Endothelial cell of umbilical vein (primary cell): ENCODE results near the gene GAPDH. TPM values are rescaled to one million over a fixed set of nuclear protein-coding genes. Genes with fewer than 3 reads are reported as not detected.

Experiments used
- BruUV-seq: library from RNA; stranded (reverse); fragments of 400-500 nt; replicated peaks from 2 replicates; lab custom pipeline; 2021; lab: Mats Ljungman, UMichigan
- CTCF ChIA-PET: fragments of 300-600, 350-600 bp; sonication (Branson Sonifier 250); formaldehyde crosslinking; loops from one replicate; lab custom pipeline; 2021; ENCODE audit warnings: antibody characterized with exemption, inconsistent platforms; lab: Charles Lee
- POLR2A ChIA-PET: fragments of 300-600, 350-600 bp; sonication (Branson Sonifier 250); formaldehyde crosslinking; loops from one replicate; lab custom pipeline; 2021; ENCODE audit warnings: antibody characterized with exemption, inconsistent platforms; lab: Charles Lee
- DNase-seq: peaks from one replicate; pipeline ENCODE4 v3.0.0-alpha.2; 2011; ENCODE audit warnings: low read depth, low spot score
- FAIRE-seq: peaks from 2 replicates; lab custom pipeline; 2011; peaks lifted over from hg19 to GRCh38; lab: Jason Lieb, UNC
- H2AFZ ChIP-seq: 2 replicates; pipeline ENCODE4 v1.6.0; 2012; ENCODE audit warnings: low read depth, low read length, control low read depth, inconsistent platforms
- H3K27ac ChIP-seq: 2 replicates; pipeline ENCODE4 v1.5.1; 2011; ENCODE audit warnings: low read depth, mild to moderate bottlenecking, control low read depth, low read length, moderate library complexity; ENCODE audit not compliant: insufficient read depth
- H3K27me3 ChIP-seq, 2 experiments: 2 replicates each; pipeline versions ENCODE4 v1.6.0 to v1.6.1; 2011; ENCODE audit warnings: low read length in 2 of 2, mixed read lengths in 1 of 2; ENCODE audit not compliant: control insufficient read depth in 2 of 2, insufficient read depth in 2 of 2
- H3K36me3 ChIP-seq, 2 experiments: 2 replicates in 1 of 2; 3 replicates in 1 of 2; pipeline ENCODE4 v1.5.1; 2011; ENCODE audit warnings: low read length in 2 of 2, mild to moderate bottlenecking in 1 of 2, moderate library complexity in 1 of 2; ENCODE audit not compliant: control insufficient read depth in 2 of 2, insufficient read depth in 2 of 2; ENCODE audit errors: extremely low read depth in 1 of 2
- H3K4me1 ChIP-seq: 3 replicates; pipeline ENCODE4 v1.5.1; 2011; ENCODE audit warnings: mild to moderate bottlenecking, low read length; ENCODE audit not compliant: control insufficient read depth, insufficient read depth; ENCODE audit errors: extremely low read depth
- H3K4me2 ChIP-seq: 2 replicates; pipeline ENCODE4 v1.6.1; 2011; ENCODE audit warnings: low read length, control low read depth, mixed read lengths; ENCODE audit not compliant: insufficient read depth
- H3K4me3 ChIP-seq, 3 experiments: fragments of 200-600 bp in 1 of 3; sonication (generic), shearing (Covaris generic) in 1 of 3; replicated peaks in 1 of 3; 2 replicates each; pipeline ENCODE4 v1.5.1; 2011 to 2016; ENCODE audit warnings: control low read depth in 3 of 3, low read length in 3 of 3, mild to moderate bottlenecking in 2 of 3, inconsistent platforms in 1 of 3, low read depth in 1 of 3, moderate library complexity in 1 of 3; ENCODE audit not compliant: insufficient read depth in 1 of 3
- H3K79me2 ChIP-seq: 2 replicates; pipeline ENCODE4 v1.6.0; 2012; ENCODE audit warnings: low read length, inconsistent platforms; ENCODE audit not compliant: control insufficient read depth, insufficient read depth
- H3K9ac ChIP-seq: replicated peaks from 2 replicates; pipeline ENCODE3; 2011; ENCODE audit warnings: low read length, control low read depth; ENCODE audit not compliant: insufficient read depth; ENCODE audit errors: extremely low read depth
- H3K9me1 ChIP-seq: replicated peaks from 3 replicates; pipeline ENCODE4 v1.6.0; 2011; ENCODE audit warnings: mild to moderate bottlenecking, low read length; ENCODE audit not compliant: control insufficient read depth, insufficient read depth; ENCODE audit errors: extremely low read depth
- H3K9me3 ChIP-seq: replicated peaks from 2 replicates; pipeline ENCODE4 v1.5.1; 2012; ENCODE audit warnings: low read length, inconsistent platforms; ENCODE audit not compliant: control insufficient read depth, insufficient read depth
- H4K20me1 ChIP-seq: replicated peaks from 2 replicates; pipeline ENCODE3; 2011; ENCODE audit warnings: mild to moderate bottlenecking, low read length; ENCODE audit not compliant: control insufficient read depth, insufficient read depth; ENCODE audit errors: extremely low read depth
- EZH2 ChIP-seq: IDR thresholded peaks from 2 replicates; pipeline ENCODE4 v1.6.1; 2012; ENCODE audit warnings: borderline replicate concordance, low read depth, mild to moderate bottlenecking, moderate library complexity, low read length, inconsistent platforms; ENCODE audit not compliant: severe bottlenecking
- FOS ChIP-seq: IDR thresholded peaks from 2 replicates; pipeline ENCODE4 v1.6.1; 2011; ENCODE audit warnings: mild to moderate bottlenecking, low read length, moderate library complexity, borderline replicate concordance; ENCODE audit not compliant: insufficient read depth
- GATA2 ChIP-seq: IDR thresholded peaks from 2 replicates; pipeline ENCODE4 v1.7.0; 2011; ENCODE audit warnings: low read depth, mild to moderate bottlenecking, moderate library complexity, mixed read lengths, low read length; ENCODE audit not compliant: insufficient read length, insufficient read depth
- JUN ChIP-seq: IDR thresholded peaks from 2 replicates; pipeline ENCODE4 v1.6.1; 2011; ENCODE audit warnings: borderline replicate concordance, low read depth; ENCODE audit not compliant: insufficient read length, insufficient read depth
- MAX ChIP-seq: IDR thresholded peaks from 2 replicates; pipeline ENCODE4 v1.6.1; 2011; ENCODE audit not compliant: insufficient read depth, insufficient read length
- MYC ChIP-seq: IDR thresholded peaks from one replicate; pipeline ENCODE4 v1.6.1; 2011; ENCODE audit warnings: mild to moderate bottlenecking, low read depth, low read length
- POLR2A ChIP-seq: IDR thresholded peaks from 2 replicates; pipeline ENCODE4 v1.6.1; 2012; ENCODE audit warnings: low read depth, mild to moderate bottlenecking, control low read depth, low read length
- POLR2AphosphoS5 ChIP-seq: IDR thresholded peaks from 2 replicates; pipeline ENCODE4 v1.6.1; 2012; ENCODE audit warnings: low read depth, mild to moderate bottlenecking, control low read depth, low read length, moderate library complexity; ENCODE audit not compliant: insufficient read depth
- dilution Hi-C: fragments of 300-500 bp; cut with MboI; formaldehyde crosslinking; loops from one replicate; pipeline ENCODE4 v1.15.0; 2019; ENCODE audit warnings: low sequenced_read_pairs; ENCODE audit not compliant: extremely low pct_ligation_motif_present
- intact Hi-C: fragments of 100-400 bp; cut with micrococcal nuclease; formaldehyde crosslinking; loops from one replicate; pipeline ENCODE4 v1.10.0; 2022
- polyA plus RNA-seq, 4 experiments: library from polyadenylated mRNA; depleted of rRNA in 3 of 4; stranded (reverse) in 3 of 4; unstranded in 1 of 4; fragments of >200 nt; gene quantifications; 2 replicates each; pipeline versions ENCODE4 v1.2.1 to v1.2.3, GENCODE V29; 2011 to 2012; ENCODE audit warnings: missing spikeins in 1 of 4
- total RNA-seq: library from RNA; stranded (reverse); gene quantifications from 2 replicates; pipeline ENCODE4 v1.2.3, GENCODE V29; 2021
- TF ChIP-seq, protein P1 (sequence below), 2 donors: IDR thresholded peaks; 1 replicate in 1 of 2; 2 replicates in 1 of 2; pipeline ENCODE4 v1.5.1; 2011; ENCODE audit warnings: low read length in 2 of 2, mild to moderate bottlenecking in 2 of 2, moderate library complexity in 2 of 2, control low read depth in 1 of 2, inconsistent platforms in 1 of 2, low read depth in 1 of 2; ENCODE audit not compliant: insufficient read depth in 1 of 2; ENCODE audit errors: extremely low read depth in 1 of 2

GAPDH gene
- total and polyA plus RNA-seq, 2 donors (not counting 3 experiments of a cell fraction or from before 2014, with no cell fraction given): 4,648 to 8,748 TPM

GRCh38 chr12:6528539-6529235 lies 5.6 kb upstream of the GAPDH start:
- no peak overlapping the region for H3K9ac ChIP-seq
- H3K4me3 ChIP-seq: no peak overlapping the region
- H2AFZ ChIP-seq: no peak overlapping the region
- peaks cover 17% of the 10 kb centered on the region for H3K4me1 ChIP-seq
- no peaks in the 10 kb centered on the region for H3K27me3 ChIP-seq
- ChIA-PET CTCF (interaction anchor here (1.0 kb wide), 1 partner anchor 9 kb away, joined by 4 read pairs; no protein-coding TSS in a partner anchor), POLR2A (no interaction called here)
- H4K20me1 ChIP-seq: no peaks in the 10 kb centered on the region
- no peaks in the 10 kb centered on the region for H3K9me3 ChIP-seq
- peaks cover 36 to 38% of the 10 kb centered on the region in 2 experiments for H3K36me3 ChIP-seq
- TF ChIP-seq POLR2AphosphoS5: no peak
- no peak for TF ChIP-seq MAX
- no peak for TF ChIP-seq POLR2A
- no peak for TF ChIP-seq EZH2
- TF ChIP-seq, protein P1, sequence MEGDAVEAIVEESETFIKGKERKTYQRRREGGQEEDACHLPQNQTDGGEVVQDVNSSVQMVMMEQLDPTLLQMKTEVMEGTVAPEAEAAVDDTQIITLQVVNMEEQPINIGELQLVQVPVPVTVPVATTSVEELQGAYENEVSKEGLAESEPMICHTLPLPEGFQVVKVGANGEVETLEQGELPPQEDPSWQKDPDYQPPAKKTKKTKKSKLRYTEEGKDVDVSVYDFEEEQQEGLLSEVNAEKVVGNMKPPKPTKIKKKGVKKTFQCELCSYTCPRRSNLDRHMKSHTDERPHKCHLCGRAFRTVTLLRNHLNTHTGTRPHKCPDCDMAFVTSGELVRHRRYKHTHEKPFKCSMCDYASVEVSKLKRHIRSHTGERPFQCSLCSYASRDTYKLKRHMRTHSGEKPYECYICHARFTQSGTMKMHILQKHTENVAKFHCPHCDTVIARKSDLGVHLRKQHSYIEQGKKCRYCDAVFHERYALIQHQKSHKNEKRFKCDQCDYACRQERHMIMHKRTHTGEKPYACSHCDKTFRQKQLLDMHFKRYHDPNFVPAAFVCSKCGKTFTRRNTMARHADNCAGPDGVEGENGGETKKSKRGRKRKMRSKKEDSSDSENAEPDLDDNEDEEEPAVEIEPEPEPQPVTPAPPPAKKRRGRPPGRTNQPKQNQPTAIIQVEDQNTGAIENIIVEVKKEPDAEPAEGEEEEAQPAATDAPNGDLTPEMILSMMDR (IDR thresholded peaks at IDR 0.05; ENCODE audit: extremely low read depth in 1 of 2, insufficient read depth in 1 of 2, low read depth in 1 of 2, low read length in 2 of 2): no peak
- no peak for TF ChIP-seq GATA2
- TF ChIP-seq MYC: no peak
- no peak for TF ChIP-seq FOS
- TF ChIP-seq JUN: no peak
- no peak for DNase-seq
- no peaks in the 10 kb centered on the region for H3K9me1 ChIP-seq
- dilution Hi-C loops: no loop called here
- no peaks in the 10 kb centered on the region for H3K79me2 ChIP-seq
- no TSS peak for BruUV-seq
- intact Hi-C loops: no loop called here
- H3K4me2 ChIP-seq: no peak overlapping the region
- H3K27ac ChIP-seq: no peak overlapping the region
- no peak for FAIRE-seq
